HEK293 (cell line): Measurements from ENCODE around the gene BRMS1L.

Experiments used
- CTCF ChIA-PET: fragments of 350-600 bp; formaldehyde crosslinking; extraction: SDS; loops from one replicate; lab custom pipeline; 2021; ENCODE audit warnings: antibody characterized with exemption; lab: Yijun Ruan, JAX
- POLR2A ChIA-PET: fragments of 300-600 bp; formaldehyde crosslinking; extraction: SDS; loops from one replicate; lab custom pipeline; 2020; ENCODE audit warnings: antibody characterized with exemption, inconsistent platforms; lab: Yijun Ruan, JAX
- H3K27ac ChIP-seq: fragments of 200-500 bp; sonication (Bioruptor generic); 2 replicates; pipeline ENCODE4 v1.5.1; 2014; ENCODE audit warnings: low read depth, low read length, control low read depth, inconsistent platforms; ENCODE audit errors: extremely low read depth
- H3K36me3 ChIP-seq, 2 experiments: fragments of 200-500 bp in 1 of 2; sonication (Bioruptor generic) in 1 of 2; 1 replicate in 1 of 2; 2 replicates in 1 of 2; pipeline ENCODE4 v1.5.1; 2014 to 2017; ENCODE audit warnings: inconsistent platforms in 2 of 2, low read length in 2 of 2; ENCODE audit not compliant: control insufficient read depth in 2 of 2, insufficient read depth in 1 of 2
- H3K4me1 ChIP-seq: fragments of 200-500 bp; sonication (Bioruptor generic); 2 replicates; pipeline ENCODE4 v1.5.1; 2014; ENCODE audit warnings: mild to moderate bottlenecking, low read length, inconsistent platforms; ENCODE audit not compliant: control insufficient read depth, insufficient read depth
- H3K4me3 ChIP-seq: 2 replicates; pipeline ENCODE4 v1.5.1; 2011; ENCODE audit warnings: low read depth, mild to moderate bottlenecking, control low read depth, low read length, moderate library complexity
- H3K9me3 ChIP-seq: fragments of 200-500 bp; sonication (Bioruptor generic); 2 replicates; pipeline ENCODE4 v1.5.1; 2014; ENCODE audit warnings: low read depth, low read length, inconsistent platforms; ENCODE audit not compliant: control insufficient read depth, insufficient read depth
- BCL6B ChIP-seq: fragments of 450-650 bp; formaldehyde crosslinking; IDR thresholded peaks from 2 replicates; pipeline ENCODE4 v1.5.1; 2017; ENCODE audit warnings: missing biosample characterization, missing genetic modification characterization
- KLF8 ChIP-seq: fragments of 450-650 bp; formaldehyde crosslinking; IDR thresholded peaks from 2 replicates; pipeline ENCODE4 v1.5.1; 2016; ENCODE audit warnings: missing biosample characterization, missing genetic modification characterization
- REST ChIP-seq: fragments of 450-650 bp; formaldehyde crosslinking; IDR thresholded peaks from 2 replicates; pipeline ENCODE4 v1.5.1; 2016; ENCODE audit warnings: missing biosample characterization, missing genetic modification characterization
- ZBTB11 ChIP-seq: fragments of 450-650 bp; formaldehyde crosslinking; conservative IDR thresholded peaks from 2 replicates; pipeline ENCODE4 v1.5.1; 2016; ENCODE audit warnings: low read depth, missing biosample characterization, missing genetic modification characterization
- ZNF133 ChIP-seq: fragments of 450-650 bp; formaldehyde crosslinking; IDR thresholded peaks from 2 replicates; pipeline ENCODE4 v1.5.1; 2016; ENCODE audit warnings: missing biosample characterization, missing genetic modification characterization
- ZNF138 ChIP-seq: fragments of 450-650 bp; formaldehyde crosslinking; IDR thresholded peaks from 2 replicates; pipeline ENCODE4 v1.5.1; 2016; ENCODE audit warnings: missing biosample characterization, missing genetic modification characterization, borderline replicate concordance
- ZNF146 ChIP-seq: fragments of 450-650 bp; formaldehyde crosslinking; IDR thresholded peaks from 2 replicates; pipeline ENCODE4 v1.5.1; 2016; ENCODE audit warnings: missing biosample characterization, missing genetic modification characterization
- ZNF148 ChIP-seq: fragments of 450-650 bp; formaldehyde crosslinking; IDR thresholded peaks from 2 replicates; pipeline ENCODE4 v1.5.0; 2017; ENCODE audit warnings: missing biosample characterization, missing genetic modification characterization, borderline replicate concordance
- ZNF211 ChIP-seq: fragments of 450-650 bp; formaldehyde crosslinking; IDR thresholded peaks from 2 replicates; pipeline ENCODE4 v1.5.1; 2016; ENCODE audit warnings: low read depth, missing biosample characterization, missing genetic modification characterization
- ZNF350 ChIP-seq: fragments of 450-650 bp; formaldehyde crosslinking; IDR thresholded peaks from 2 replicates; pipeline ENCODE4 v1.5.0; 2017; ENCODE audit warnings: missing biosample characterization, mild to moderate bottlenecking, missing genetic modification characterization
- ZNF510 ChIP-seq: fragments of 450-650 bp; formaldehyde crosslinking; IDR thresholded peaks from 2 replicates; pipeline ENCODE4 v1.5.1; 2018; ENCODE audit warnings: mild to moderate bottlenecking, missing genetic modification characterization, missing biosample characterization; ENCODE audit not compliant: insufficient replicate concordance
- ZNF521 ChIP-seq: fragments of 450-650 bp; formaldehyde crosslinking; IDR thresholded peaks from 2 replicates; pipeline ENCODE4 v1.5.1; 2017; ENCODE audit warnings: missing biosample characterization, mild to moderate bottlenecking, missing genetic modification characterization
- ZNF558 ChIP-seq: fragments of 450-650 bp; formaldehyde crosslinking; IDR thresholded peaks from 2 replicates; pipeline ENCODE4 v1.5.1; 2016; ENCODE audit warnings: missing biosample characterization, missing genetic modification characterization
- ZNF560 ChIP-seq: fragments of 450-650 bp; formaldehyde crosslinking; IDR thresholded peaks from 2 replicates; pipeline ENCODE4 v1.5.1; 2017; ENCODE audit warnings: missing biosample characterization, missing genetic modification characterization, borderline replicate concordance
- ZNF561 ChIP-seq: fragments of 450-650 bp; IDR thresholded peaks from 2 replicates; pipeline ENCODE4 v1.5.1; 2018; ENCODE audit warnings: missing biosample characterization, missing genetic modification characterization, borderline replicate concordance
- ZNF596 ChIP-seq: fragments of 450-650 bp; IDR thresholded peaks from 2 replicates; pipeline ENCODE4 v1.5.0; 2018; ENCODE audit warnings: missing biosample characterization, mild to moderate bottlenecking, missing genetic modification characterization, moderate library complexity
- ZNF623 ChIP-seq: fragments of 450-650 bp; formaldehyde crosslinking; IDR thresholded peaks from 2 replicates; pipeline ENCODE4 v1.5.1; 2016; ENCODE audit warnings: missing biosample characterization, missing genetic modification characterization
- ZNF654 ChIP-seq: fragments of 450-650 bp; formaldehyde crosslinking; IDR thresholded peaks from 2 replicates; pipeline ENCODE4 v1.5.1; 2016; ENCODE audit warnings: low read depth, missing biosample characterization, missing genetic modification characterization
- ZNF692 ChIP-seq: fragments of 450-650 bp; formaldehyde crosslinking; IDR thresholded peaks from 2 replicates; pipeline ENCODE4 v1.5.1; 2016; ENCODE audit warnings: missing biosample characterization, missing genetic modification characterization
- ZNF707 ChIP-seq: fragments of 450-650 bp; formaldehyde crosslinking; IDR thresholded peaks from 2 replicates; pipeline ENCODE4 v1.5.1; 2016; ENCODE audit warnings: missing biosample characterization, missing genetic modification characterization

Gene BRMS1L

GRCh38 chr14:35776823-35777222, 49.3 kb upstream of the BRMS1L start:
- H3K4me1 ChIP-seq: no peaks in the 10 kb centered on the region
- no peaks in the 10 kb centered on the region; the same call in 1 of the 2 replicates for H3K9me3 ChIP-seq
- no peak overlapping the region for H3K4me3 ChIP-seq
- H3K27ac ChIP-seq: no peak overlapping the region
- TF ChIP-seq ZNF211 (tag by site-specific recombination) (no peak), ZNF510 (tag by site-specific recombination) (no peak), ZNF133 (tag by site-specific recombination) (no peak), ZNF350 (no peak), ZNF138 (tag by site-specific recombination) (no peak), ZNF148 (tag by site-specific recombination) (no peak), ZNF692 (tag by site-specific recombination) (no peak), KLF8 (no peak), ZNF561 (tag by site-specific recombination) (no peak), ZNF654 (tag by site-specific recombination) (no peak), REST (tag by site-specific recombination) (no peak), ZNF623 (tag by site-specific recombination) (no peak), ZNF521 (tag by site-specific recombination) (no peak), ZNF558 (tag by site-specific recombination) (no peak), BCL6B (no peak), ZNF560 (tag by site-specific recombination) (no peak), ZNF707 (tag by site-specific recombination) (no peak), ZNF596 (tag by site-specific recombination) (no peak), ZNF146 (no peak), ZBTB11 (no peak)
- POLR2A ChIA-PET: interaction anchor here (1.0 kb wide), 1 partner anchor 50 kb away, joined by 3 read pairs; no protein-coding TSS in a partner anchor
- CTCF ChIA-PET: interaction anchor here (0.6 kb wide), 3 partner anchors 15 to 777 kb away, joined by 4 to 5 read pairs (median 5); no protein-coding TSS in a partner anchor
- H3K36me3 ChIP-seq: peaks cover 0 to 14% of the 10 kb centered on the region in 2 experiments; a peak in 2 of 3 replicates
